MM.1S (cell line): ENCODE results near the gene ANAPC5.

Experiments used
- EZH2 ChIP-seq: fragments of 300-600 bp; sonication (generic); optimal IDR thresholded peaks from 2 replicates; pipeline ENCODE3; 2017; ENCODE audit warnings: low read depth, mild to moderate bottlenecking, antibody characterized with exemption, low read length, mixed read lengths
- EZH2phosphoT487 ChIP-seq: fragments of 300-600 bp; sonication (generic); IDR thresholded peaks from 2 replicates; pipeline ENCODE4 v1.6.1; 2018; ENCODE audit warnings: antibody characterized with exemption, low read length
- TF ChIP-seq, protein P1 (sequence below): fragments of 300-600 bp; sonication (generic); IDR thresholded peaks from 2 replicates; pipeline ENCODE4 v1.5.1; 2016; ENCODE audit warnings: antibody characterized with exemption, low read length, mixed read lengths

- no peak for TF ChIP-seq EZH2
- TF ChIP-seq, protein P1, sequence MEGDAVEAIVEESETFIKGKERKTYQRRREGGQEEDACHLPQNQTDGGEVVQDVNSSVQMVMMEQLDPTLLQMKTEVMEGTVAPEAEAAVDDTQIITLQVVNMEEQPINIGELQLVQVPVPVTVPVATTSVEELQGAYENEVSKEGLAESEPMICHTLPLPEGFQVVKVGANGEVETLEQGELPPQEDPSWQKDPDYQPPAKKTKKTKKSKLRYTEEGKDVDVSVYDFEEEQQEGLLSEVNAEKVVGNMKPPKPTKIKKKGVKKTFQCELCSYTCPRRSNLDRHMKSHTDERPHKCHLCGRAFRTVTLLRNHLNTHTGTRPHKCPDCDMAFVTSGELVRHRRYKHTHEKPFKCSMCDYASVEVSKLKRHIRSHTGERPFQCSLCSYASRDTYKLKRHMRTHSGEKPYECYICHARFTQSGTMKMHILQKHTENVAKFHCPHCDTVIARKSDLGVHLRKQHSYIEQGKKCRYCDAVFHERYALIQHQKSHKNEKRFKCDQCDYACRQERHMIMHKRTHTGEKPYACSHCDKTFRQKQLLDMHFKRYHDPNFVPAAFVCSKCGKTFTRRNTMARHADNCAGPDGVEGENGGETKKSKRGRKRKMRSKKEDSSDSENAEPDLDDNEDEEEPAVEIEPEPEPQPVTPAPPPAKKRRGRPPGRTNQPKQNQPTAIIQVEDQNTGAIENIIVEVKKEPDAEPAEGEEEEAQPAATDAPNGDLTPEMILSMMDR, result no peak
- TF ChIP-seq EZH2phosphoT487, result no peak
Measured at GRCh38 chr12:121397521-121397920, 45.3 kb upstream of the ANAPC5 start.
